Lung microvascular endothelial cell (primary cell): Measurements from ENCODE around the gene PDLIM1. TPM values are rescaled to one million over a fixed set of nuclear protein-coding genes. Genes with fewer than 3 reads are reported as not detected.
"Not testable (repeated sequence)": the region's sequence is repeated elsewhere in the genome, so short reads cannot be mapped to it uniquely, and the experiment has no call there.

ENCODE experiments used
- DNase-seq, 2 donors: peaks; one replicate each; pipeline versions ENCODE4 v3.0.0 to v3.0.0-alpha.2; 2010; ENCODE audit warnings: low read depth in 2 of 2
- total RNA-seq: library from RNA; depleted of rRNA; stranded (reverse); fragments of >200 nt; gene quantifications from 2 replicates; pipeline ENCODE4 v1.2.1, GENCODE V29; 2014

Gene PDLIM1
- total RNA-seq, 1 donor from 2014 or later: 93.7 TPM

- DNase-seq: peak; percentile 54 to 62
These were observed 48.1 kb downstream of the PDLIM1 start for GRCh38 chr10:95242581-95243317.

- no peak for DNase-seq
These were observed 49.3 kb downstream of the PDLIM1 start for GRCh38 chr10:95241533-95241932.

- DNase-seq: no peak
These were observed 50.0 kb downstream of the PDLIM1 start for GRCh38 chr10:95240811-95241210.

- not testable (repeated sequence) for DNase-seq
These were observed 50.7 kb downstream of the PDLIM1 start for GRCh38 chr10:95240096-95240495.

- DNase-seq: no peak
These were observed 53.2 kb downstream of the PDLIM1 start for GRCh38 chr10:95237376-95238170.

GRCh38 chr10:95236068-95236903 is 54.5 kb downstream of the PDLIM1 start:
- DNase-seq: peak in 1 of 2 donors; percentile 59

- DNase-seq: no peak
These were observed 55.1 kb downstream of the PDLIM1 start for GRCh38 chr10:95235676-95236067.

GRCh38 chr10:95234951-95235350 is 55.9 kb downstream of the PDLIM1 start:
- no peak for DNase-seq

- no peak for DNase-seq
These were observed 57.3 kb downstream of the PDLIM1 start for GRCh38 chr10:95233377-95234034.

GRCh38 chr10:95230677-95231586 is 59.9 kb downstream of the PDLIM1 start:
- DNase-seq: peak in 1 of 2 donors; percentile 70

- DNase-seq: peak in 1 of 2 donors; percentile 93
These were observed 60.8 kb downstream of the PDLIM1 start for GRCh38 chr10:95229724-95230627.

GRCh38 chr10:95228934-95229723 is 61.7 kb downstream of the PDLIM1 start:
- DNase-seq: not testable (repeated sequence)

GRCh38 chr10:95225136-95225535 is 65.7 kb downstream of the PDLIM1 start:
- no peak for DNase-seq

- DNase-seq: no peak
These were observed 69.7 kb downstream of the PDLIM1 start for GRCh38 chr10:95221124-95221523.

GRCh38 chr10:95220539-95220938 is 70.3 kb downstream of the PDLIM1 start:
- DNase-seq: no peak

- no peak for DNase-seq
These were observed 73.3 kb downstream of the PDLIM1 start for GRCh38 chr10:95217476-95217875.

GRCh38 chr10:95214793-95215192 is 76.0 kb downstream of the PDLIM1 start:
- DNase-seq: peak in 1 of 2 donors; percentile 70

GRCh38 chr10:95214369-95214768 is 76.4 kb downstream of the PDLIM1 start:
- no peak for DNase-seq
